Calu3 (cell line): ENCODE data around the gene TNS2. TPM values are rescaled to one million over a fixed set of nuclear protein-coding genes. Genes with fewer than 3 reads are reported as not detected.

ENCODE experiments used
- BruUV-seq: library from RNA; stranded (reverse); fragments of 400-500 nt; replicated peaks from 2 replicates; lab custom pipeline; 2021; lab: Mats Ljungman, UMichigan
- CTCF ChIA-PET: fragments of 300-600 bp; sonication (Branson Sonifier 250); formaldehyde crosslinking; loops from one replicate; lab custom pipeline; 2022; ENCODE audit warnings: antibody characterized with exemption; lab: Charles Lee
- DNase-seq: peaks from one replicate; pipeline ENCODE4 v3.0.0; 2022
- H3K27ac Mint-ChIP-seq: one replicate; pipeline ENCODE4 v1.8.0; 2022; ENCODE audit warnings: mixed read lengths; ENCODE audit not compliant: unreplicated experiment
- H3K27me3 Mint-ChIP-seq: one replicate; pipeline ENCODE4 v1.8.0; 2022; ENCODE audit warnings: mixed read lengths; ENCODE audit not compliant: unreplicated experiment
- H3K36me3 Mint-ChIP-seq: one replicate; pipeline ENCODE4 v1.8.0; 2022; ENCODE audit warnings: mild to moderate bottlenecking, moderate library complexity, mixed read lengths; ENCODE audit not compliant: insufficient read depth, unreplicated experiment
- H3K4me1 Mint-ChIP-seq: one replicate; pipeline ENCODE4 v1.8.0; 2022; ENCODE audit warnings: mild to moderate bottlenecking, low read depth, mixed read lengths; ENCODE audit not compliant: unreplicated experiment
- H3K4me3 Mint-ChIP-seq: one replicate; pipeline ENCODE4 v1.8.0; 2022; ENCODE audit warnings: mild to moderate bottlenecking, low read depth, moderate library complexity, mixed read lengths; ENCODE audit not compliant: unreplicated experiment
- H3K9me3 Mint-ChIP-seq: one replicate; pipeline ENCODE4 v1.8.0; 2022; ENCODE audit warnings: low read depth, mixed read lengths; ENCODE audit not compliant: unreplicated experiment
- CTCF ChIP-seq: fragments of 200-600 bp; IDR thresholded peaks from one replicate; pipeline ENCODE4 v1.8.0; 2022; ENCODE audit warnings: antibody characterized with exemption; ENCODE audit not compliant: unreplicated experiment
- intact Hi-C: fragments of 100-400 bp; cut with micrococcal nuclease; formaldehyde crosslinking; loops from one replicate; pipeline ENCODE4 v1.10.0; 2022; ENCODE audit not compliant: unreplicated experiment
- total RNA-seq: library from RNA; stranded (reverse); gene quantifications from 2 replicates; pipeline ENCODE4 v1.2.3, GENCODE V29; 2022

The TNS2 gene
- total RNA-seq, 1 experiment from 2014 or later = 1.3 TPM

- no peak for DNase-seq
- intact Hi-C loops = no loop called here
- H3K4me1 Mint-ChIP-seq = peaks cover 16% of the 10 kb centered on the region
- CTCF ChIA-PET = interaction anchor here (0.6 kb wide), 1 partner anchor 59 kb away, joined by 3 read pairs; no protein-coding TSS in a partner anchor
- H3K27ac Mint-ChIP-seq = no peak overlapping the region
- no TSS peak for BruUV-seq
- no peak for TF ChIP-seq CTCF
- H3K4me3 Mint-ChIP-seq = no peak overlapping the region
- H3K9me3 Mint-ChIP-seq = no peaks in the 10 kb centered on the region
- peaks cover 21% of the 10 kb centered on the region for H3K27me3 Mint-ChIP-seq
- H3K36me3 Mint-ChIP-seq = peaks cover 20% of the 10 kb centered on the region
These were observed 10.3 kb downstream of the TNS2 start for GRCh38 chr12:53060064-53060720.

- CTCF ChIA-PET = interaction anchor here (1.1 to 1.6 kb wide), 2 partner anchors 12 to 39 kb away, joined by 3 to 6 read pairs; no protein-coding TSS in a partner anchor
- Mint-ChIP-seq H3K9me3 (no peaks in the 10 kb centered on the region), H3K36me3 (peaks cover 16% of the 10 kb centered on the region), H3K27ac (peak overlapping the region; percentile 61), H3K4me3 (no peak overlapping the region), H3K4me1 (peaks cover 16% of the 10 kb centered on the region), H3K27me3 (peaks cover 21% of the 10 kb centered on the region)
- intact Hi-C loops = no loop called here
- TF ChIP-seq CTCF = no peak
- no peak for DNase-seq
- no TSS peak for BruUV-seq
These were observed 10.9 kb downstream of the TNS2 start for GRCh38 chr12:53060721-53061276.

DNA sequence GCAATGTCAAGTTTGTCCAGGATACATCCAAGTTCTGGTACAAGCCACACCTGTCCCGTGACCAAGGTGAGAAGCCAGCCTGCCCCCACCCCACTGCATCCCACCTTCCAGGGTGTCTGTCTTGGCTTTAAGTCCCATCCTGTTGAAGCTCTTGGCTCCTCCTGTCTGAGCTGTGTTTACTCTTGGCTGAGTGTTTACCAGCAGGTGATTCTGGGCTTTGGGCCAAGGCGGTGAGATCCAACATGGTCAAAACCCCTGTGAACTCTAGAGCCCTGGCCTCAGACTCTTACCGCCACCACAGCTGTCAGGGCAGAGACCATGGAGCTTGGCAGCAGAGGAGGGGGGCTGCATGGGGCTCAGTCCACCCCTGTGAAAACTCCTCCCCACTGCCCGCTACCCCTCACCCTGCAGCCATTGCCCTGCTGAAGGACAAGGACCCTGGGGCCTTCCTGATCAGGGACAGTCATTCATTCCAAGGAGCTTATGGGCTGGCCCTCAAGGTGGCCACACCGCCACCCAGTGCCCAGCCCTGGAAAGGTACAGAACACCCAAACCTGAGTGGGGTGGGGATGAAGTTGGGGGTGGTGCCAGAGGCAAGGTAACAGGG is 11.6 kb downstream of the TNS2 start:
- peak overlapping the region; percentile 61 for H3K27ac Mint-ChIP-seq
- intact Hi-C loops = no loop called here

More for the DNA sequence above, 11.6 kb downstream of the TNS2 start:
- TF ChIP-seq CTCF = no peak
- Mint-ChIP-seq H3K4me1 (peaks cover 22% of the 10 kb centered on the region), H3K4me3 (no peak overlapping the region), H3K36me3 (peaks cover 23% of the 10 kb centered on the region), H3K27me3 (peaks cover 21% of the 10 kb centered on the region), H3K9me3 (no peaks in the 10 kb centered on the region)
- CTCF ChIA-PET = interaction anchor here (0.6 to 1.6 kb wide), 7 partner anchors 13 to 1169 kb away, joined by 3 to 7 read pairs (median 4); no protein-coding TSS in a partner anchor
- peak; percentile 63 for DNase-seq
- no TSS peak for BruUV-seq
